Astrocyte of the cerebellum (primary cell): ENCODE measurements around the gene PRL.

Source experiments
- DNase-seq: peaks from one replicate; pipeline ENCODE4 v3.0.0-alpha.2; 2011; ENCODE audit warnings: low read depth
- H3K4me3 ChIP-seq: 2 replicates; pipeline ENCODE4 v1.5.1; 2011; ENCODE audit warnings: mild to moderate bottlenecking, low read depth, low read length, moderate library complexity
- in situ Hi-C: cut with HindIII; loops from 2 replicates; pipeline ENCODE4 v1.10.0; 2017; ENCODE audit warnings: low sequenced_read_pairs
- TF ChIP-seq, protein P1 (sequence below): IDR thresholded peaks from 2 replicates; pipeline ENCODE4 v1.5.1; 2012; ENCODE audit warnings: low read length, low read depth, moderate library complexity, mild to moderate bottlenecking; ENCODE audit errors: missing control alignments

Gene PRL

DNA sequence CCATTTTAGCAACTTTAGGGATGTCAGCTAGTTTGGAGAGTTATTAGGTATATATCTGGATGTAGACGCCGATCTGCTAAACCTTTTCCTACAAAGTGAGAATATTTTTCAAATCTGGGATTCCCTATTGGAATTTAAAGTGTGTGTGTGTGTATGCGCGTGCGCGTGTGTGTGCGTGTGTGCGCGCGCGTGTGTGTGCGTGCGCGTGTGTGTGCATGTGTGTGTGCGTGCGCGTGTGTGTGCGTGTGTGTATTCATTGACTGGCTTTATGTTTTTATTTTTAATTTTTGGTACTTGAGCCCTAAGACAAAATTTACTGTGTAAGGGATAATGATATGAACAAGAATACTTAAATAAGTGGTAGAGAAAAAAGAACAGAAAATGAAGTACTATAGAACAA lies 8.1 kb downstream of the PRL start:
- DNase-seq = no peak
- no peak overlapping the region for H3K4me3 ChIP-seq
- in situ Hi-C loops = no loop called here
- TF ChIP-seq, protein P1, sequence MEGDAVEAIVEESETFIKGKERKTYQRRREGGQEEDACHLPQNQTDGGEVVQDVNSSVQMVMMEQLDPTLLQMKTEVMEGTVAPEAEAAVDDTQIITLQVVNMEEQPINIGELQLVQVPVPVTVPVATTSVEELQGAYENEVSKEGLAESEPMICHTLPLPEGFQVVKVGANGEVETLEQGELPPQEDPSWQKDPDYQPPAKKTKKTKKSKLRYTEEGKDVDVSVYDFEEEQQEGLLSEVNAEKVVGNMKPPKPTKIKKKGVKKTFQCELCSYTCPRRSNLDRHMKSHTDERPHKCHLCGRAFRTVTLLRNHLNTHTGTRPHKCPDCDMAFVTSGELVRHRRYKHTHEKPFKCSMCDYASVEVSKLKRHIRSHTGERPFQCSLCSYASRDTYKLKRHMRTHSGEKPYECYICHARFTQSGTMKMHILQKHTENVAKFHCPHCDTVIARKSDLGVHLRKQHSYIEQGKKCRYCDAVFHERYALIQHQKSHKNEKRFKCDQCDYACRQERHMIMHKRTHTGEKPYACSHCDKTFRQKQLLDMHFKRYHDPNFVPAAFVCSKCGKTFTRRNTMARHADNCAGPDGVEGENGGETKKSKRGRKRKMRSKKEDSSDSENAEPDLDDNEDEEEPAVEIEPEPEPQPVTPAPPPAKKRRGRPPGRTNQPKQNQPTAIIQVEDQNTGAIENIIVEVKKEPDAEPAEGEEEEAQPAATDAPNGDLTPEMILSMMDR = no peak

- in situ Hi-C loops = no loop called here
- no peak overlapping the region for H3K4me3 ChIP-seq
- no peak for DNase-seq
- TF ChIP-seq, protein P1 = no peak
Measured at GRCh38 chr6:22284666-22285065, 12.2 kb downstream of the PRL start.

DNA sequence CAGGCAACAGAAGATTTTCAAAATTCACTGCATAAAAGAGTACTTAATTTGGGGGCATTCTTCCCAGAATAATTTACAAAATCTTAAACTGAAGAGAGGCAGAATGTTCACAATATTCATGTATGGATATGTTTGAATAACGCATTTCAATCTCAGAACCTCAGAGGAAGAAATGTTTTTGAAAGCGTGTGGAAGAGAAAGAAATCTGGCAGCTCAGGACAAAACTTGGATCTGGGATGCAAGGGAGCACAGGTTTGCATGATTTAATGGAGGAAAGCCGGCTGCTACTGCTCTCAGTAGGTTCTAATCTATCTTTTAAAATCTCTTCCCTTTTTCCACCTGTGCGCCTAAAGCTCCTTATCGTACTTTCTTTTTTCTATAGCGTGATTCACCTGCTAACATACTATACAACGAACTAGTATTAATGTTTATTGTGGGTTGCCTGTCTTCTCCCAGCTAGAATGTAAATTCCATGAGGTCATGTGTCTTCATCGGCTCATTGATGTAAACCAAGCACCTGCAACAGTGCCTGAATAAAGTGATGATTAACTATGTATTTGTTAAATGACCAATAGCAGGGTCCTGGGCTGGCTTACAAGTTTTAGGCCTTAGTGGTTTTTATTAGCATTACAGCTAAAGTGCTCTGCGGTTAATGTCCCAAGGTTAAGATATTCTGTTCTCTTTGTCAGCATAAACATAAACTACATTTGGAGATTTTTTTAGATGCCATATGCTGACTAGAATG lies 15.3 kb downstream of the PRL start:
- no peak for DNase-seq
- TF ChIP-seq, protein P1 = no peak
- in situ Hi-C loops = no loop called here
- no peak overlapping the region for H3K4me3 ChIP-seq

DNA sequence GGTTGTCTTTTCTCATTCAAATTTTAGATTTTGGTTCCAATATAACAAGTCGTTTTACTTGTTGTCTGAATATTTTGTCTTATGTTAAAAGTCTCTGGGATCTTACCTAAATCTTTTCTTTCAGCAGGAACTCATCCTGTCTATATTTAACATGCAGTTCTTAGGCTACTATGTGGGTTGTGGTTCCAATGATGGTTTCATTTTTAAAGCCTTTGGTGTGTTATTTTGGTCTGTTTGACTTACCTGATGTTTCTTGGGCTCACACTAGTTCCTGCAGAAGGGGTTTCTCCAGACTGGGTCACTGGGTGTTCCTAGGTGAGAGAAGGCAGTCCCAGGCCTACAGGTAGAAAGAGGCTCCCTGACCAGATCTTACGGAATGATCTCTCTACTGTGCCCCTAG lies 17.4 kb downstream of the PRL start:
- in situ Hi-C loops = no loop called here
- TF ChIP-seq, protein P1 = no peak
- H3K4me3 ChIP-seq = no peak overlapping the region
- no peak for DNase-seq

DNA sequence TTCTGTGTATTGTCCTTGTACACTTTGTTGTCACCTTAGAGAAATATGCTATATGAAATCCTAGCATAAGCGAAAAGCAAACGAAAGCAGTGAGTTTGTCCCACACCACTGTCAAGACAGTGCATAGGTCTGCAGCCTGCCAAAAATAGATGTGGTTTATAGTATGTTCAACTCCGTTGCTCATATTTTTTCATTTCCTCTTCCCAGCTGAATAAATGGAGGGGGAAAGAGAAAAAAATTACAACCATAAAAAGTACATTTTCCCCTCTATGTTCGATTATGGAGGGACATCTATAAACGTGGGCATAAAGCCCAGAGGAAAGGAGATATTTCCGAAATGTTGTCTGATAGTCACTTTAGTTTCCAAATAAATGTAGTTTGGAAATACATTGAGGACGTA lies 25.8 kb downstream of the PRL start:
- H3K4me3 ChIP-seq = no peak overlapping the region
- DNase-seq = no peak
- in situ Hi-C loops = no loop called here
- TF ChIP-seq, protein P1 = no peak

GRCh38 chr6:22263748-22264147 lies 33.1 kb downstream of the PRL start:
- TF ChIP-seq, protein P1 = no peak
- in situ Hi-C loops = no loop called here
- DNase-seq = no peak
- H3K4me3 ChIP-seq = no peak overlapping the region

DNA sequence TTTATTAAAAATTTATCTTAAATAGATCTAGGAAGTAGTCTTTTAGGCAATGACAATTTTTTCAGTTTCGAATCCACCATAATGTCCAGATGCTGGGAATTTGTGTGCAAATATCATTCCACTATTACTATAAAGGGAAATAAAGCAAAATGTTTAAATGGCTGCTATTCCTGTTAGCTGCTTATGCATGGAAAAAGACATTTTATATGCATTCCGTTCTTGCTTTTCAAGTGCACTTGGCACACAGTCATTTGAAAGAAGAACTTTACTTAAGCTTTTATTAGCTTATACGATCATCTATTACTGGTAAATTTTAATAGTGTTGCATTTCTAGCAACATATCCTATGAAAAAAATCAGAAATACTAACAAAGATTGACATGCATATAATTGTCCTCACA lies 42.0 kb downstream of the PRL start:
- in situ Hi-C loops = no loop called here
- H3K4me3 ChIP-seq = no peak overlapping the region
- DNase-seq = no peak
- TF ChIP-seq, protein P1 = no peak
